Stimulated activated CD4-positive, alpha-beta T cell treated with anti-CD3 and anti-CD28 coated beads, Interleukin-4, amount 100 ng/mL, for 1 hour (primary cell): ENCODE measurements around the gene KLF13.

Experiments used
- DNase-seq: peaks from one replicate; pipeline ENCODE4 v3.0.0-alpha.2; 2020

The KLF13 gene

GRCh38 chr15:31317421-31318327 is 9.0 kb upstream of the KLF13 start:
- no peak for DNase-seq

DNA sequence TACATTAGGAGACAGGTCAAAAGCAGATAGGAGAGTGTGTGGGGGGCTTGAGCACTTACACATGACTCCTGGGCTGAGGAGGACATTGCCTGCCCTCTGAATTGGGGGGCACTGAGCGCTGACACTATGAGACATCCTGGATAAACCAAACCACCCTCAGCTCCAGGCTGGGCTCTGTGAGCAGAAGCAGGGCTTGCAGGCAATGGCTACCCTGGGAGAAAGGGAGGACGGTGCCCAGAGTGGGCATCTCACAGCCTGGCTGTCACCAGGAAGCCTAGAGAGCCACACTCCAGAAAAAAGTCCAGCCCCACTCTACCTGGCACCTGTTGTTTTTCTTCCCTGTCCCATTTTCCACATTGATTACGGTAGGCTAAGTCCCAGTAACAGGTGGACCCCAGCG is 8.2 kb upstream of the KLF13 start:
- no peak for DNase-seq

DNA sequence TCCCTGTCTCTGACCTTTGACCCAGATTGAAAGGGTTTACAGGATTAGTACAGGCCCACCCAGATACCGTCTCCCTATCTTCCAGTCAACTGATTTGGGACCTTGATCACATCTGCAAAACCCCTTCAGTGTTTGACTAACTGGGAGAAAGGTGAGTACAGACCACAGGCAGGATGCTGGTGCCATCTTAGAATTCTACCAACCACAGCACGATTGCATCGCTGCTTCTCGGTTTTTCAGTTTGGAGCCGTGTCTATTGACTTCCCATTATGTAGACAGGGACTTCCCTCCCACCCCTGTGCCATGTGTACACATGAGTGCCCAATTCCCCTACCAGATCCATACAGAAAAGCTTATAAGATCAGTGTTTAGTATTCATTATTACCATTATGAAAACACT is 6.6 kb upstream of the KLF13 start:
- DNase-seq: no peak

DNA sequence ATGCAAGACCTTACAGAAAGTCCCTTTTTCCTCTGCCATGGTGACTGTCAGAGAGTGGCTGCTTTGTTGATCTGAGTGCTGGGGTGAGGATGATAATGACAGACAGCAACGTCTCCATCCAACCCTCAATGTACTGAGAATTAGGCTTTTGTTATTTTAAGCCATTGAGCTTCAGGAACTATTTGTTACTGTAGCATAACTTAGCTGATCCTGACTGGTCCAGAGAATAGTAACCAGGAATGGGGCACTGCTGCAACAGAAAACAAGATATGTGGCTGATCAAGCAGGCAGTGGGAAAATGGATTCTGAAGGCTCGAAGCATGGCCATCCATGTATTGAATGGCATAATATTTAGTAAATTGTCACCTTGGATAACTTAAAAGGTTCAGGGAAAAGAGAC is 5.2 kb upstream of the KLF13 start:
- no peak for DNase-seq

GRCh38 chr15:31322504-31322903 is 4.1 kb upstream of the KLF13 start:
- DNase-seq: no peak

- DNase-seq: no peak
Observed at GRCh38 chr15:31323627-31324026, 3.0 kb upstream of the KLF13 start.

DNA sequence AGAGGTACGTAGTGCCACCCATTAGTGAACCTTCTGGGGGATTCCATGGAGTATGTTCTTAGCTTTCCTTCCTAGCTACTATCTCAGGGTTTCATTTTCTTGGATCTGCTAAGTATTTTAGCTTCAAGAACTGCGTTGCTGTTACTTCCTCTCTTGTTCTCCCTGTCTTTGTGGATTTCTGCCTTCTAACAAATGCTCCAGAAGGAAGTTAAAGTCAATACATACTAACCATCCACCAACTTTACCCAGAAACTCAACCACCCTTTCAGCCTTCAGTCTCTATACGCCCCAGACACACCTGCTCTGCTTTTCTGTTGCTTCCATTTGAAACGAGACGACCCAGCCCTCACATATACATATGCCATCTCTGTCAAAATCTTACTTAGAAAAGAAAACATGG is 2.4 kb upstream of the KLF13 start:
- DNase-seq: no peak

DNA sequence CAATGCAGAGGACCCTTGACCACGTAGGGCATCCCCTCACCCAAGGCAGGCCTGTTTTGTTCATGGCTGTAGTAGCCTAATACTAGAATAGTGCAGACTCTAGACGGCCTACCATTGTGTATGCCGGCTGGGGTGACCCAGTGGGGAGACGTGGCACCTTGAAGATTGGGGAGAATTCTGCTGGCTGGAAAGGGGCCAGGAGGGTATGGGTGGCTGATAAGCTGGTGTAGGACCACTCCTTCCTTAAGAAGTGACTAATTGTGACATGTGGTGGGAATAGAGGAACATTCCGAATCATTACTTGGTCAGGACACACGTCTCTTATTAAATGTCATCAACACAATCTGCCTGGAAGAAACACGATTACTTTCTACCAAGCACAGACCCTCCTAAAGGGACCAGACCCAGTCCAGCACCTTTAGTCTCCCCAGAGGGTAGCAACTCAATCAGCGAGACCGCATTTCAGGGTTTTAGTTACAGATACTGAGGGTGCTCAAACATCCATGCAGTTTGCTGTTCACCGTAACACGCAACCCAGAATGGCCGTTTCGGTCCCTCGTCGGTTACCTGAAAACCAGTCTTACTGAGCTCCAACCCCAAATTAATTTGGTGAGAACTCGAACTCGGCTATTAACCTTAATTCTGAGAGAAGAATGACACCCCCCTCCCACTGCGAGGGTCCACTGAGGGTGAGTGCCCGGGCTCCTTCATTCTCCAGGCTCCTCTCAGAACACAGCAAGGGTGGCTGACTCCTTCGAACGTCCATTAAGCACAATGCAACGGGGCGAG is 1.6 kb upstream of the KLF13 start:
- DNase-seq: no peak

DNA sequence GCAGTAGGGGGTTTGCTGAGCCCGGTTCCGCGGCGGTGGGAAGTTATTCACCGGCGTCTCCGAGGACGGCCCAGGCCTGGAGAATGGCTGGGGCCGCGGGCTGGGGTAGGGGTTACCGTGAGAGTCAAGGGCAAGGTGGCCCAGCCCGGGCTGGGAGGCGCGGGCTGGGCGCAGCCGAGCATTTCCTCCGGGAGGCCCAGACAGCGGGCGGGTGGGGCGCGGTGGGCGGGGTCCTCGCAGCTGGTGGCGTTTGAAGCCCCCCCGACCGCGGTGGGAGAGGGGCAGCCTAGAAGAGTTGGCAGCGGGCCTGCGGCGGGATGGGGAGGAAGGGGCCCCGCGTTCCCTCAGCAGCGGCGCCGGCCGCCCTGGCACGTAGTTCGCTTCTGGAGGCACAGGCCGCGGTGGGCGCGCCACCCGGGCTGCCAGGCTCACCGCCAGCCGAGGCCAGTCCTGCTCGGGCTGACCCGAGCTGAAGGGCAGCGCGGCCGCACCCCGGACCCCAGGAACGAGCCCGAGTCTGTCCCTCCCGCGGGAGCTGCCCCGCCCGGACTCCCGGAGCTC is 960 bp upstream of the KLF13 start:
- DNase-seq: peak; percentile 57

- DNase-seq: peak; percentile 71
Observed at GRCh38 chr15:31326875-31327668, 437 bp downstream of the KLF13 start.

DNA sequence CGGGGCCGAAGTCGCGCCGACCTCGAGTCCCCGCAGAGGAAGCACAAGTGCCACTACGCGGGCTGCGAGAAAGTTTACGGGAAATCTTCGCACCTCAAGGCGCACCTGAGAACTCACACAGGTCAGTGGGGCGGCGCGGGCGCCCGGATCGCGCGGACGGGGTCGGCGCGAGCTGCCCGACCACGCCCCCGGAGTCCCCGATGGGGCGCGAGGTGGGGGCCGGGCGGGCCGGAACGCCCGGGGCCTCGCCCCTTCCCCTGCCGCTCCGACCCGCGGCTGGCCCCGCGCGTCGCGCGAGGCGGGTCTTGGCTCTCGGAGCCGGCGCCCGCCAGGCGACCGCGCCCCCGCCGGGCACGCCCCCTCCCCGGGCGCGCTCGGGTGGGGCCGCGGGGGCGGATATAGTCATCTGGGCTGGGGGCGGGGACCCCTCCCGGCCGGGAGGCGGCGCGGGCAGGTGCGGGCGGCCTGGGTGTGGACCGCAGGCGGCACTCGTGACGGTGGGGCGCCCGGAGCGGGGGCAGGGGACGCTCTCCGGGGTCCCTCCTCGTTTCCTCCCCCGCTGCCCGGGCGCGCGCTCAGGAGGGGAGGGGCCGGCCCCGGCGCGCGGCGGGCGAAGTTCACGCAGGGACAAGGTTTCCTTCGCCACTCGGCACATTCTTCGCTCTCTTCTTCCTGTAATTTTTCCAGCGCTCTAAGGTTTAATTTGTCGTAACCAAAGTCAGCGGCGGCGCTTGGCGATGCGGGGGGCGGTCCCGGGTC is 1.2 kb downstream of the KLF13 start:
- DNase-seq: peak; percentile 71

GRCh38 chr15:31328428-31328968 is 1.9 kb downstream of the KLF13 start:
- peak; percentile 88 for DNase-seq

GRCh38 chr15:31328969-31329639 is 2.5 kb downstream of the KLF13 start:
- DNase-seq: no peak

GRCh38 chr15:31329640-31330010 is 3.0 kb downstream of the KLF13 start:
- no peak for DNase-seq

DNA sequence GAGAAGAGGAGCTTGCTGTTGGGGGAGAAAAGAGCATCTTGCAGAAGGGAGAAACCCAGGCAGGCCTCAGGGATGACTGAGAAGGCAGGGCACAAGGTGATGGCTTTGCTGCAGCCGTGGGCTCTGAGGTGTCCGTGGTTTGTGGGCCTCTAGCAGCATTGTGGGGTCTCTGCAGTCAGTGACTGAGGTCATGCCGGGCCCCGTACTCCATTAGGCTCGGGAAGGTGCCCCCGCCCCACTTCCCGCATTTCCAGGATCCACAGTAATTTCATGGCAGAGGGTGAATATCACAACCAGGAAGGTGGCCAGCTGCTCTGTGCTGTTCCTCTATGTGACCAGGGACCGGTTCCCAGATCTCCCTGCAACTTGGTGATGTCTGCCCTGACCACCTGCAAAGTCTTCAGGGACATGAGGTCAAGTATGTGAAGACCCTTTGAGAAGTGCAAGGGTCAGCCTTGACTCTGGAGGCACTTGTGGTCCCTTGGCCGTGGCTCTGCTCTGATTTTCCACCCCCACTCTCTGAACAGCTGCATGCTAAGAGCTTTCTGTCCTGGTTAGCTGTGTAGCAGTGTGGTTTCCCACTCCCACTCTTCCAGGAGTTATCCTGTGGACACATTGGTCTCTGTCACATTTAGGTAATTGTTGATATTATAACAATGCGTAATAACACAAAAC is 3.6 kb downstream of the KLF13 start:
- DNase-seq: no peak

- DNase-seq: no peak
Observed at GRCh38 chr15:31330836-31331235, 4.2 kb downstream of the KLF13 start.

DNA sequence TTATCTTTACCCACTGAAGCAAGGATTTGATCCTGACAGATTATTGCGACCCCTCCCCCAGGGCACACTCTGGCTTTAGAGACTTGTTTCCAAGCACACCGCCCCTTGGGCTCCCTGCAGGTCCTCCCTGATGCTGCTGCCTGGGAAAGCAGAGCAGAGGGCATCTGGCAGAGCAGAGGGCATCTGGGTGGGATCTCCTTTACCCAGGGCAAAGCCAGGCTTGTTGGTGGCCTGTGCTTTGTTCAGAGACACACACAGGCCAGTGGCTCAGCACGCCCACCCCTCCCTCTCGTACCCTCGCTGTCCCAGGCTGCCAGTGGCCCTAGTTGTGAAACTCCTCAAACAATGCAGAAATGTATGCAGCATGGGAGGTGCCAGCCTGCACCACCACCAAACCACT is 4.8 kb downstream of the KLF13 start:
- DNase-seq: no peak

DNA sequence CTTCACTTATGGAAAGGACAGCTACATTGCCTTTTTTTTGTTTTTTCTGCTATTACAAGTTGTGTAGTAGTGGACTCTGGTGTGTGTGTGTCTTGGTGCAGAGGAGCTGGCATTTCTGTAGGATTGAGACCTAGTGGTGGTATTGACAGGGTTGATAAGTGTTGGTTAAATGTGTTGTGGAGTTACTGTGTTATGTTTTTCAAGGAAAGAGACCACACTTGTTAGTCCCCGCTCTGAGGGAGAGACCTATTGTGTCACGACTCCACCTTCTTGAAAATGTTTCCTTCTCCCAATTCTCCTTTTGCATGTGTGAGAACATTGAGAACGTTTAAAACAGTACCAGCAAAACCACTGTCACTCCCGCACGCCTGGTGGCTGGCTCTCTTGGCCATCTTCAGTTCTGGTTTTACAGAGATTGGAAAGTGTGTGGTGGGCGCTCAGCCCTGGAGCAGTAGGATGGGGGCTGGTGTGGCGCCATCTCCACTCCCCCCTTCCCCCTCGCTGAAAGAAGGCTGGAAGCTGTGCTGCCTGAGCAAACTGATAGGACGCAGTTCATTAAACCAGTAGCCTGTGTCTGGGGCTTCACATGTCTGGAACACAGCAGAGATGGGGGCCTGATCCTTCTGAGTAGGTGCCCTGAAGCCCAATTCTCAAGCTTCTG is 5.5 kb downstream of the KLF13 start:
- DNase-seq: no peak

DNA sequence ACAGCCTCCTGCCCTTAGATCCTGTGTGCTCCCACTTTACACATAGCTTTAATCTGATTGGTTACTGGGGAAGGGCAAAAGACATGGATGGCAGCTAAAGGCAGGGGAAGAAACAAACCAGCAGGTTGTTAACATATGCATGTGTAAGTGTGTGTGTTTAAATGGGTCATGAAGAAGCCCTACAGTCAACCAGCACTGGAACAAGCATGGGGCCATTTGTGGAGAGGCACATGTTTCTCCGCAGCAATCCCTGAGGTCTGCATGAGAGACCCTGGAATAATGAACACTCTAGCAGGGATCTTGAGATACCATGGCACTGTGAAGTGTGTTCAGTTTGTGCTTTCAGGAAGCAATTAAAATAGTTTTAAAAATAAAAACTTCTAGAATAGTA is 6.0 kb downstream of the KLF13 start:
- no peak for DNase-seq

- DNase-seq: no peak
Observed at GRCh38 chr15:31333119-31333518, 6.5 kb downstream of the KLF13 start.
